Measurements from ENCODE around the gene CHPT1.
"Not testable (repeated sequence)": the region's sequence is repeated elsewhere in the genome, so short reads cannot be mapped to it uniquely, and the experiment has no call there.

The CHPT1 gene

DNA sequence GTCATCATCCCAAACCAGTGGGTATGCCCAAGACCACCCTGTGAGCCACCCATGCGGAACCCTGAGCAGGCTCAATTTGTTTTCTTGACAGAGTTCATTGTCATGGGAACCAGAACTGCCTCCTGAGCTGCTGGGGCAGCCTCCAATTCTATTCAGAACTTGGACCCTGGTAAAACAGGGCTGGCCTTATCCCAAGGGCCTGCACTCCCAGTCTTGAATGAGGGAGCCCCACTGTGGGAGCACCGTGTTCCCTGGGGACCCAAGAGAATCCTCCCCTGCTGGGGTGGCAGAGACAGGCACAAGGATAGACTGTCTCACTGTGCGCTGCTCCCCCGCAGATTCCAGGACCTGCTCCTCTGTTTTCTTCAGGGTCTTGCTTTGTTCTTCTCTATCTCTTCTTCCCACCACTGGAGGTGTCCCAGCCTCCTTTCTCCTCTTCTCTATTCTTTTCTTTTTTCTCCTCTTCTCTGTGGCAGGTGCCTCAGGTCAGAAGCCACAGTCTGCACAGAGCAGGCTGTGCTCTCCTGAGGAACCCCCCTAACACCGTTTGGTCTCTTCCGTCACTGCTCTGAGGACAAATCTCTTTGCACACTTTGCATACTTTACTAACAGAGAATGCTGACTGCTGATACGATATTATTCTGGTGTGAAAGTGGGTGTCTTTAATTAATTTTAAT is 31.2 kb upstream of the CHPT1 start:
- Histone ChIP-seq H3K4me3 (ENCODE audit: low read length) (no peak overlapping the region), H3K9ac (ENCODE audit: low read depth, low read length) (no peak overlapping the region), H3K9me3 (ENCODE audit: insufficient read depth, low read depth, low read length) (no peaks in the 10 kb centered on the region), H3K36me3 (ENCODE audit: insufficient read depth, low read depth, low read length) (no peaks in the 10 kb centered on the region), H3K27me3 (ENCODE audit: insufficient read depth, low read length) (no peaks in the 10 kb centered on the region), H3K27ac (ENCODE audit: low read length) (no peak overlapping the region), H3K4me1 (ENCODE audit: insufficient read depth, low read length) (peaks cover 3% of the 10 kb centered on the region; the same call in 1 of the 2 replicates)

DNA sequence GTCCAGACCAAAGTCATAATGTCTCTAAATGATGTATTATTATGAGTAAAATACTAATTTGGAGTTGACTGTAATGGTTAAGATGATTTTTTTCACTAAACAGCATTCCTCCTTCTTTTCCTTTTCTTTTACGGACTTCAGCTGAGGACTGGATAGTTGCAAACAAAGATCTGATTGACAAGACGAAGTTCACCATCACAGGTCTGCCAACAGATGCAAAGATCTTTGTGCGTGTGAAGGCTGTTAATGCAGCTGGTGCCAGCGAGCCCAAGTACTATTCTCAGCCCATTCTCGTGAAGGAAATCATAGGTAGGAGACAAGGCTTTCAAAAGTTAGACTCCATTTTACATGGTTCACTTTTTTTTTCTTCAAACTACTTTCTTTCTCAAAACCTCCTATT is 29.8 kb upstream of the CHPT1 start:
- no peaks in the 10 kb centered on the region for H3K27me3 ChIP-seq (ENCODE audit: insufficient read depth, low read length)
- H3K36me3 ChIP-seq (ENCODE audit: insufficient read depth, low read depth, low read length), result no peaks in the 10 kb centered on the region
- no peak overlapping the region for H3K4me3 ChIP-seq (ENCODE audit: low read length)
- H3K9ac ChIP-seq (ENCODE audit: low read depth, low read length), result no peak overlapping the region
- H3K9me3 ChIP-seq (ENCODE audit: insufficient read depth, low read depth, low read length), result no peaks in the 10 kb centered on the region
- peaks cover 3% of the 10 kb centered on the region; the same call in 1 of the 2 replicates for H3K4me1 ChIP-seq (ENCODE audit: insufficient read depth, low read length)
- H3K27ac ChIP-seq (ENCODE audit: low read length), result no peak overlapping the region

DNA sequence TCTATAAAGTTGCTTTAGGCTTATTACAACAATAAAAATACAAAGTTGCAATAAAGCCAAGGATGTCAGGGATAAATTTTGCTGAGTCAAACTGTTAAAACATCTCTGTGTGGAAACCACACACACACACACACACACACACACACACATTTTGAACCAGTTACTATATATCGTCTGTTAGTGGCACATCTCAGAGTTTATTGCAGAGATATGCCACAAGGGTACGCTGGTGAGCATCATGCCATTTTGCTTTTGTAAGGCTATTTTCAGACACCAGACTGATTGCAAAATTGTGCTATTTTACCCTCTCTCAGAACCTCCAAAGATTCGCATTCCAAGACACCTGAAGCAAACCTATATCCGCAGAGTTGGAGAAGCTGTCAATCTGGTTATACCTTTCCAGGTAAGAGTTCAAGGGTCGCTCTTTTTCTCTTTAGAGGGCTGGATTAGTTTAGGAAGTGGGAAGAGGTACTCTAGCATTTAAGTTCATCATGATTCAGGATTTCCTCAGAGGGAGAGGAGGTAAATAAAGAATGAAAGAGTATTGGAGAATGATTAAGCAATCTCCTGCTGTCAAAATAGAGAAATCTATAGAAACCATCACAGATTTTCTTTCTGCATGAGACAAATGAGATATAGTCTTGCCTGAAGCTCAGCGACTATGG is 27.3 kb upstream of the CHPT1 start:
- H3K27ac ChIP-seq (ENCODE audit: low read length), result no peak overlapping the region
- no peak overlapping the region for H3K9ac ChIP-seq (ENCODE audit: low read depth, low read length)
- H3K4me3 ChIP-seq (ENCODE audit: low read length), result no peak overlapping the region
- H3K9me3 ChIP-seq (ENCODE audit: insufficient read depth, low read depth, low read length), result no peaks in the 10 kb centered on the region
- no peaks in the 10 kb centered on the region; the same call in 1 of the 2 replicates for H3K4me1 ChIP-seq (ENCODE audit: insufficient read depth, low read length)
- H3K27me3 ChIP-seq (ENCODE audit: insufficient read depth, low read length), result no peaks in the 10 kb centered on the region
- no peaks in the 10 kb centered on the region for H3K36me3 ChIP-seq (ENCODE audit: insufficient read depth, low read depth, low read length)

DNA sequence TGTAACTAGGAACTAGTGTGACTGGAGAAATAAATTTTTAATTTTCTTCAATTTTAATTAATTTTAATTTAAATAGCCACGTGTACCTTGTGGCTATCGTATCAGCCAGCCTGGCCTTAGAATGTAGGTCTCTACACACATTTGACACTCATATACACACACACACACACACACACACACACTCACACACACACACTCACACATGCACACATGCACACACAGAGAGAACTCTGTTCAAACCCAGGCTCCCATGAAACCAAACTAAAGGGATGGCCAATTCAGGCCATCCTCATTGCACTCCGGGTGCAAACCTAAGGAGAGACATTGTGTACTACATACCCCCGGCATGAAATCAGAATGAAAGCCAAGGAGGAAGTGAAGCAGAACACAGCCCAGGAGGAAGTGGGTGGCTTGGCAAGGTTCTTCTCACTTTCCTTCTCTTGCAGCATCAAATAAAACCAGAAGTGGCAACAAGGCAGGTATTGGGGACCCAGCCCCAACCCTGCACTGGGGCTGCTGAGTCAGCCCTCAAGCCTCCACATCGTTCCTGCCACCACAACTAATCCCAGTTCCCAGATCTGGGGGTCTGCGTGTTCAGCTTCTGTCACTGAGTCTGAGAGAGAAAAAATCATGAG is 26.2 kb upstream of the CHPT1 start:
- H3K9ac ChIP-seq (ENCODE audit: low read depth, low read length), result no peak overlapping the region
- H3K4me1 ChIP-seq (ENCODE audit: insufficient read depth, low read length), result no peaks in the 10 kb centered on the region; the same call in 1 of the 2 replicates
- H3K36me3 ChIP-seq (ENCODE audit: insufficient read depth, low read depth, low read length), result no peaks in the 10 kb centered on the region
- no peak overlapping the region for H3K4me3 ChIP-seq (ENCODE audit: low read length)
- H3K27me3 ChIP-seq (ENCODE audit: insufficient read depth, low read length), result no peaks in the 10 kb centered on the region
- no peaks in the 10 kb centered on the region for H3K9me3 ChIP-seq (ENCODE audit: insufficient read depth, low read depth, low read length)
- no peak overlapping the region for H3K27ac ChIP-seq (ENCODE audit: low read length)

DNA sequence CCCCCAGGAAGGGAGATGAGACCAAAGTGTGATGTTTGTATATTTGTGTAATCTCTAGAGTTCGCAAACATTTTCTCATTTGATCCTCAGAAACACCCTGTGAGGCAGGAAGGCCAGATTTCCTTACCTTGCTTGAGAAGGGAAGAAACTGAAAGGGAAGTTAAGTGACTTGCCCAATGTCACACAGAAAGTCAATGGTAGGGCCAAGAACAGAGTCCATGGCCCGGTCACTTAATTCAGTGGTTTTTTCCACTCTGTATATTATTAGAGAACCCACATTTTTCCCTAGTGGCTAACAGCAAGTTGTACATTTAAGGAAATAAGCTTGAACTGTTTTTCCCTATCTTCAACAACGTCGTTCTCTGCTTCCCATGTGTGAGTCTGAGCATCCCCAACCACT is 25.6 kb upstream of the CHPT1 start:
- Histone ChIP-seq H3K9ac (ENCODE audit: low read depth, low read length) (no peak overlapping the region), H3K27ac (ENCODE audit: low read length) (no peak overlapping the region)

DNA sequence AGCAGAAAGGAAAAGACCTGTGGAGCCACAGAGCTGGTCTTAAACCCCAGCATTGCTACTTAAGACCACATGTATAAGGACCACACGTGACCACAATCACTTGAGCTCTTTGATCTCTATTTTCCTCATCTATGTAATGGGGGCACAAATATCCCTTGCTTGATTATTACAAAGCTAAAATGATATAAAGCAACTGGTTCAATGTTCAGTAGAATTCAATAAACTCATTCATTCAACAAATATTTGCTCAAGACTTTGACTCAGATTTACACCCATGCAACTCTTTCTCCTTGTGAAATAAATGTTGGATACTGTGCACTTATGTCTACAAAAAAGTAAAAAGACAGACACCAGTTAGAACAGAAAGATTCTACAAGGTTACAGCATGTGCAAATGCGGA is 21.9 kb upstream of the CHPT1 start:
- Histone ChIP-seq H3K27ac (ENCODE audit: low read length) (no peak overlapping the region), H3K4me3 (ENCODE audit: low read length) (no peak overlapping the region), H3K27me3 (ENCODE audit: insufficient read depth, low read length) (no peaks in the 10 kb centered on the region), H3K9me3 (ENCODE audit: insufficient read depth, low read depth, low read length) (no peaks in the 10 kb centered on the region), H3K36me3 (ENCODE audit: insufficient read depth, low read depth, low read length) (no peaks in the 10 kb centered on the region), H3K9ac (ENCODE audit: low read depth, low read length) (no peak overlapping the region), H3K4me1 (ENCODE audit: insufficient read depth, low read length) (no peaks in the 10 kb centered on the region)

More for the DNA sequence above, 25.6 kb upstream of the CHPT1 start:
- H3K27me3 ChIP-seq (ENCODE audit: insufficient read depth, low read length), result no peaks in the 10 kb centered on the region
- H3K4me1 ChIP-seq (ENCODE audit: insufficient read depth, low read length), result no peaks in the 10 kb centered on the region
- H3K36me3 ChIP-seq (ENCODE audit: insufficient read depth, low read depth, low read length), result no peaks in the 10 kb centered on the region
- no peaks in the 10 kb centered on the region for H3K9me3 ChIP-seq (ENCODE audit: insufficient read depth, low read depth, low read length)
- H3K4me3 ChIP-seq (ENCODE audit: low read length), result no peak overlapping the region

DNA sequence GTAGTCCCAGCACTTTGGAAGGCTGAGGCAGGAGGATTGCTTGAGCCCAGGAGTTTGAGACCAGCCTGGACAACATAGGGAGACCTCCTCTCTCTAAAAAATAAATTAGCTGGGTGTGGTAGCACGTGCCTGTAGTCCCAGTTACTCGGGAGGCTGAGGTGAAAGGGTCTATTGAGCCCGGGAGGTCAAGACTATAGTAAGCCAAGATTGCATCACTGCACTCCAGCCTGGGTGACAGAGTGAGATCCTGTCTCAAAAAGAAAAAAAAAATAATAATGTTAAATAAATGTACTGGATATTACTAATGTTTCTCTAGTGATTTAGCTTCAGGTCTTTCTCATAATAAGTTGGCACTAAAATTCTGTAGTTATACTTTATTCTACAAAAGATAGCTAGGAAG is 20.9 kb upstream of the CHPT1 start:
- H3K4me1 ChIP-seq (ENCODE audit: insufficient read depth, low read length); H3K27ac ChIP-seq (ENCODE audit: low read length); H3K27me3 ChIP-seq (ENCODE audit: insufficient read depth, low read length); H3K36me3 ChIP-seq (ENCODE audit: insufficient read depth, low read depth, low read length); H3K4me3 ChIP-seq (ENCODE audit: low read length); H3K9ac ChIP-seq (ENCODE audit: low read depth, low read length); H3K9me3 ChIP-seq (ENCODE audit: insufficient read depth, low read depth, low read length): not testable (repeated sequence)

DNA sequence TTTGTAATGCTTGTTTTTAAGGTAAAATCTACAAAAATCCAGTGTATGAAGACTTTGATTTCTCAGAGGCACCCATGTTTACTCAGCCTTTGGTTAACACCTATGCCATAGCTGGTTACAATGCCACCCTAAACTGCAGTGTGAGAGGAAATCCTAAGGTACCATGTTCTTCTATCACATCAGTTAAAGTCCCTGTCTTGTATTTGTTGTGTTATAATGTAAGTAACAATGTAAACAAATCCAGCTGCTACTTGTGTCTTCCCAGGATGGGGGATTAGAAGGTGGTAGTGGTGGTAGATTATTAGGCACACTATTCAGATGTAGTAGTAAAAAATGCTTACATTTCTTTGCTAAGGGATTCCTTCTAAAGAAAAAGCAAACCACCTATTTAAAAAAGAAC is 19.4 kb upstream of the CHPT1 start:
- H3K36me3 ChIP-seq (ENCODE audit: insufficient read depth, low read depth, low read length), result no peaks in the 10 kb centered on the region
- no peak overlapping the region for H3K27ac ChIP-seq (ENCODE audit: low read length)
- no peaks in the 10 kb centered on the region for H3K27me3 ChIP-seq (ENCODE audit: insufficient read depth, low read length)
- H3K9me3 ChIP-seq (ENCODE audit: insufficient read depth, low read depth, low read length), result no peaks in the 10 kb centered on the region
- no peaks in the 10 kb centered on the region for H3K4me1 ChIP-seq (ENCODE audit: insufficient read depth, low read length)
- H3K9ac ChIP-seq (ENCODE audit: low read depth, low read length), result no peak overlapping the region
- no peak overlapping the region for H3K4me3 ChIP-seq (ENCODE audit: low read length)

DNA sequence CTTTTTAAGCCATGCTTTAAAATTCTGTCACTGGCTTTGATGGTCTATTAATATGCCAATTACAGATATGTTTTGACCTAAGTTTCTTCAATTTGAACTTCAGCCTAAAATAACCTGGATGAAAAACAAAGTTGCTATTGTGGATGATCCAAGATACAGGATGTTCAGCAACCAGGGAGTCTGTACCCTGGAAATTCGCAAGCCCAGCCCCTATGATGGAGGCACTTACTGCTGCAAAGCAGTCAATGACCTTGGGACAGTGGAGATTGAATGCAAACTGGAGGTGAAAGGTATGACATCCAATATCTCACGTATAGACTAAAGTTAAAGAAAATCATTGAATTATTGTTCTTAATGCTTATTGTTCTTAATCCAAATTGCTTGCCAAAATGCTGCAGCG is 17.2 kb upstream of the CHPT1 start:
- Histone ChIP-seq H3K4me1 (ENCODE audit: insufficient read depth, low read length) (0 out of 2 replicates have a peak, but pooled peaks cover 6% of the 10 kb centered on the region), H3K27ac (ENCODE audit: low read length) (no peak overlapping the region), H3K9me3 (ENCODE audit: insufficient read depth, low read depth, low read length) (no peaks in the 10 kb centered on the region), H3K9ac (ENCODE audit: low read depth, low read length) (no peak overlapping the region), H3K27me3 (ENCODE audit: insufficient read depth, low read length) (no peaks in the 10 kb centered on the region), H3K36me3 (ENCODE audit: insufficient read depth, low read depth, low read length) (no peaks in the 10 kb centered on the region), H3K4me3 (ENCODE audit: low read length) (no peak overlapping the region)

DNA sequence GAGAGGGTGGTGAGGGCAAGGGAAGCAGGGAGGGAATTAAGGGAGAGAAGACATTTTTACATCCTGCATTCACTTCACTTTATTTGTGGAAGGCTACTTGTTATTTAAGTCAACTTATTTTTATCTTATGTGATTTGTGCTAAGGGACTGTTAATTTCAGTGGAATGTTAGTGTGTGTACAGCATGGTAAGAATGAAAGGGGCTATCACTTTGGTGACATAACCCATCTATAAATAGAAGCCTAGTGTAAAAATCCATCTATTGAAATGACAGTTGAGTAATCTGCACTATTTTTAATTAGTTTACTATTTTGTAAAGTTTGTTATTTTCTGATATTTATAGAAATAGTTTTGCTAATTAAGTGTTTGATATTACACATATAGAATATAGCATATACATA is 16.8 kb upstream of the CHPT1 start:
- no peak overlapping the region for H3K4me3 ChIP-seq (ENCODE audit: low read length)

DNA sequence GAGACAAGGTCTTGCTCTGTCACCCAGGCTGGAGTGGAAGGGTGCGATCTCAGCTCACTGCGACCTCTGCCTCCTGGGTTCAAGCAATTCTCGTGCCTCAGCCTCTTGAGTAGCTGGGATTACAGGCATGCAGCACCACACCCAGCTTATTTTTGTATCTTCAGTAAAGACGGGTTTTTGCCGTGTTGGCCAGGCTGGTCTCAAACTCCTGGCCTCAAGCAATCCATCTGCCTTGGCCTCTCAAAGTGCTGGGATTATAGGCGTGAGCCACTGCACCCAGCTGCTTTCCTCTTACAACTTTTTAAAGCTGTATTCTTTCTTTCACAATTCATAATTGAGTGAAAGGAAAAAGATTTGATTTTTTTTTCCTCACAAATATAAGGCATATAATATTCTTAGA is 15.8 kb upstream of the CHPT1 start:
- not testable (repeated sequence) for H3K27me3 ChIP-seq (ENCODE audit: insufficient read depth, low read length); H3K9me3 ChIP-seq (ENCODE audit: insufficient read depth, low read depth, low read length); H3K4me3 ChIP-seq (ENCODE audit: low read length); H3K27ac ChIP-seq (ENCODE audit: low read length); H3K9ac ChIP-seq (ENCODE audit: low read depth, low read length); H3K4me1 ChIP-seq (ENCODE audit: insufficient read depth, low read length); H3K36me3 ChIP-seq (ENCODE audit: insufficient read depth, low read depth, low read length)

More for the DNA sequence above, 16.8 kb upstream of the CHPT1 start:
- no peaks in the 10 kb centered on the region for H3K9me3 ChIP-seq (ENCODE audit: insufficient read depth, low read depth, low read length)
- H3K9ac ChIP-seq (ENCODE audit: low read depth, low read length), result no peak overlapping the region
- H3K27me3 ChIP-seq (ENCODE audit: insufficient read depth, low read length), result no peaks in the 10 kb centered on the region
- H3K27ac ChIP-seq (ENCODE audit: low read length), result no peak overlapping the region
- no peaks in the 10 kb centered on the region for H3K36me3 ChIP-seq (ENCODE audit: insufficient read depth, low read depth, low read length)
- 0 out of 2 replicates have a peak, but pooled peaks cover 6% of the 10 kb centered on the region for H3K4me1 ChIP-seq (ENCODE audit: insufficient read depth, low read length)

DNA sequence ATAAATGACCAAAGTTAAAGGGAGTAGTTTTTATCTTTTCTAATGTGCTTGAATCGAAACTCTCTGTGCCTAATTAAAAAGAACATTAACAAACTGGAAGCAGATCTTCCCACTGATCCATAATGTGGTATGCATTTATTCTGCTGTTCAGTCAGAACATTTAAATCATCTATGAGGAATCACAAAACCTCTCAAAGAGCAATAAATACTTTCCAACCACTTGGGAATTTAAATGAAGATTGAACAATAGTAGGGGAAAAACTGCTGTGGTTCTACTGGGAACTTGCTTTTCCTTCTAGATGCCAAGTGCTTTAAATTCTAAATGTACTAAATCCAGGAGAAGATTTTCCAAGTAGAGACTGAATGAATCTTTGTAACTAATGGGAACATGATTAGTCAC is 12.3 kb upstream of the CHPT1 start:
- Histone ChIP-seq H3K9me3 (ENCODE audit: insufficient read depth, low read depth, low read length) (no peaks in the 10 kb centered on the region), H3K36me3 (ENCODE audit: insufficient read depth, low read depth, low read length) (no peaks in the 10 kb centered on the region), H3K4me1 (ENCODE audit: insufficient read depth, low read length) (0 out of 2 replicates have a peak, but pooled peaks cover 6% of the 10 kb centered on the region), H3K9ac (ENCODE audit: low read depth, low read length) (no peak overlapping the region), H3K27me3 (ENCODE audit: insufficient read depth, low read length) (no peaks in the 10 kb centered on the region), H3K4me3 (ENCODE audit: low read length) (no peak overlapping the region), H3K27ac (ENCODE audit: low read length) (no peak overlapping the region)
